ENCODE data around the gene LRRC57. TPM values are rescaled to one million over a fixed set of nuclear protein-coding genes. Genes with fewer than 3 reads are reported as not detected.

Gene LRRC57
- total RNA-seq, 4 donors from 2014 or later, result 17.1 to 21.2 (median 18.6) TPM

- H3K36me3 ChIP-seq, result no peaks in the 10 kb centered on the region
- 73 to 82% methylated on average over 6 of the region's 6 CpGs for WGBS, 2 donors
- H3K27ac ChIP-seq, result peak overlapping the region in 1 of 3 donors; percentile 41
- no peak for TF ChIP-seq CTCF (IDR thresholded peaks at IDR 0.05)
- no peak for TF ChIP-seq POLR2A (IDR thresholded peaks at IDR 0.05)
- no peaks in the 10 kb centered on the region for H3K27me3 ChIP-seq
- H3K4me3 ChIP-seq (replicated peaks in 1 of 3), result no peak overlapping the region
- no peak for DNase-seq
- peaks cover 32 to 39% of the 10 kb centered on the region in 2 donors for H3K4me1 ChIP-seq
- intact Hi-C loops (cut with DNase I), result no loop called here
- no peaks in the 10 kb centered on the region for H3K9me3 ChIP-seq
These were observed 50.2 kb downstream of the LRRC57 start for GRCh38 chr15:42498212-42499068.

- H3K27me3 ChIP-seq, result no peaks in the 10 kb centered on the region
- H3K36me3 ChIP-seq, result no peaks in the 10 kb centered on the region
- H3K9me3 ChIP-seq, result no peaks in the 10 kb centered on the region
- peaks cover 39 to 46% of the 10 kb centered on the region in 2 donors for H3K4me1 ChIP-seq
- 1% methylated on average over 28 to 42 of the region's 43 CpGs for WGBS, 2 donors
- peak in 1 of 2 donors; percentile 94 for TF ChIP-seq POLR2A (IDR thresholded peaks at IDR 0.05)
- no peak for TF ChIP-seq CTCF (IDR thresholded peaks at IDR 0.05)
- intact Hi-C loops (cut with DNase I), result no loop called here
- H3K27ac ChIP-seq, result peak within 1 kb of the TSS; percentile 77 to 92 (median 83)
- DNase-seq, result peak; percentile 95
- peak within 1 kb of the TSS; percentile 2 to 64 (median 50) for H3K4me3 ChIP-seq (replicated peaks in 1 of 3)
These were observed 53.0 kb downstream of the LRRC57 start, which contains the start of gene SNAP23 for GRCh38 chr15:42495361-42496212. Gene SNAP23 (plus strand): TSS chr15:42495634. CDS start chr15:42511847, 16,213 bp downstream.

- peaks cover 39 to 43% of the 10 kb centered on the region in 2 donors for H3K4me1 ChIP-seq
- peak overlapping the region; percentile 77 to 92 (median 83) for H3K27ac ChIP-seq
- H3K27me3 ChIP-seq, result no peaks in the 10 kb centered on the region
- 21 to 22% methylated on average over 10 of the region's 10 CpGs for WGBS, 2 donors
- intact Hi-C loops (cut with DNase I), result loop anchor here (5.0 kb wide), 1 partner anchor 52 kb away; the partner anchor contains the start of genes HAUS2 and LRRC57
- H3K9me3 ChIP-seq, result no peaks in the 10 kb centered on the region
- TF ChIP-seq POLR2A (IDR thresholded peaks at IDR 0.05) (no peak), CTCF (IDR thresholded peaks at IDR 0.05) (peak in 1 of 6 experiments; percentile 5)
- H3K36me3 ChIP-seq, result no peaks in the 10 kb centered on the region
- peak overlapping the region; percentile 2 to 64 (median 50) for H3K4me3 ChIP-seq (replicated peaks in 1 of 3)
- peak in 1 of 2 donors; percentile 23 for DNase-seq
These were observed 53.6 kb downstream of the LRRC57 start for GRCh38 chr15:42494998-42495360.

- Histone ChIP-seq H3K9me3 (no peaks in the 10 kb centered on the region), H3K36me3 (no peaks in the 10 kb centered on the region), H3K27ac (peak overlapping the region in 1 of 3 donors; percentile 92), H3K27me3 (no peaks in the 10 kb centered on the region), H3K4me1 (peaks cover 31 to 40% of the 10 kb centered on the region in 2 donors), H3K4me3 (replicated peaks in 1 of 3) (no peak overlapping the region)
- intact Hi-C loops (cut with DNase I), result loop anchor here (5.0 kb wide), 1 partner anchor 54 kb away; the partner anchor contains the start of genes HAUS2 and LRRC57
- TF ChIP-seq CTCF (IDR thresholded peaks at IDR 0.05) (no peak), POLR2A (IDR thresholded peaks at IDR 0.05) (no peak)
- DNase-seq, result no peak
- WGBS, 2 donors, result 88 to 95% methylated on average over 1 of the region's 1 CpG
These were observed 54.9 kb downstream of the LRRC57 start for GRCh38 chr15:42493679-42494078.
